ENCODE measurements around the gene CLEC12A.

DNA sequence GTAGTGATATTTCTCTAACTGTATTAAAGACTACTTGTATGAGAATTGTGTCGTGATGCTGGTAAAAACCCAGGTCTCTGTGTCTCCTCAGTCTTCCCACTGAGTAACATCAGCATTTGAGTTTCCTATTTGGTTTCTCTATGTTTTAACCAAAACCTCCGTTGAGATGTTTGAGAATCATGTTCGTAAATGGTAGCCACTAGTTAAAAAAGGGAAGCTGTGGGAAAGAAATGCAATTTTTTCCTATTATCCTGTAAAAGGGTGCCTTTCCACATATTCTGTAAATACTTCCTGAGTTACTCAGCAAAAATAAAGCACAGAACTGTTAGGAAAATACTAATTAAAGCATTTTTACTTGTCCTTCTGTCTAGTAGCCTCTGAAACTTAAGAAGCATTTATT, 20.7 kb downstream of the CLEC12A start:
- TF ChIP-seq, protein P1, sequence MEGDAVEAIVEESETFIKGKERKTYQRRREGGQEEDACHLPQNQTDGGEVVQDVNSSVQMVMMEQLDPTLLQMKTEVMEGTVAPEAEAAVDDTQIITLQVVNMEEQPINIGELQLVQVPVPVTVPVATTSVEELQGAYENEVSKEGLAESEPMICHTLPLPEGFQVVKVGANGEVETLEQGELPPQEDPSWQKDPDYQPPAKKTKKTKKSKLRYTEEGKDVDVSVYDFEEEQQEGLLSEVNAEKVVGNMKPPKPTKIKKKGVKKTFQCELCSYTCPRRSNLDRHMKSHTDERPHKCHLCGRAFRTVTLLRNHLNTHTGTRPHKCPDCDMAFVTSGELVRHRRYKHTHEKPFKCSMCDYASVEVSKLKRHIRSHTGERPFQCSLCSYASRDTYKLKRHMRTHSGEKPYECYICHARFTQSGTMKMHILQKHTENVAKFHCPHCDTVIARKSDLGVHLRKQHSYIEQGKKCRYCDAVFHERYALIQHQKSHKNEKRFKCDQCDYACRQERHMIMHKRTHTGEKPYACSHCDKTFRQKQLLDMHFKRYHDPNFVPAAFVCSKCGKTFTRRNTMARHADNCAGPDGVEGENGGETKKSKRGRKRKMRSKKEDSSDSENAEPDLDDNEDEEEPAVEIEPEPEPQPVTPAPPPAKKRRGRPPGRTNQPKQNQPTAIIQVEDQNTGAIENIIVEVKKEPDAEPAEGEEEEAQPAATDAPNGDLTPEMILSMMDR (IDR thresholded peaks at IDR 0.05; ENCODE audit: insufficient read depth, low read depth, low read length) = no peak
- no peak for TF ChIP-seq EZH2 (IDR thresholded peaks at IDR 0.05; ENCODE audit: insufficient read depth, low read length)
